NCI-H146 treated with DMSO at 0.1 percent for 48 hours (cell line): Measurements from ENCODE around the gene LGR6.
A peak's percentile ranks its signal among the peaks of the same experiment; 100 is the strongest.

Experiments used
- DNase-seq: peaks from one replicate; lab custom pipeline; 2025; ENCODE audit not compliant: unreplicated experiment; lab: John Stamatoyannopoulos, UW

The LGR6 gene

GRCh38 chr1:202199040-202199889, 5.7 kb downstream of the LGR6 start:
- DNase-seq = no peak

GRCh38 chr1:202200112-202200548, 6.5 kb downstream of the LGR6 start:
- no peak for DNase-seq

GRCh38 chr1:202200669-202201068, 7.1 kb downstream of the LGR6 start:
- no peak for DNase-seq

- DNase-seq = no peak
Observed at GRCh38 chr1:202201266-202201665, 7.7 kb downstream of the LGR6 start.

DNA sequence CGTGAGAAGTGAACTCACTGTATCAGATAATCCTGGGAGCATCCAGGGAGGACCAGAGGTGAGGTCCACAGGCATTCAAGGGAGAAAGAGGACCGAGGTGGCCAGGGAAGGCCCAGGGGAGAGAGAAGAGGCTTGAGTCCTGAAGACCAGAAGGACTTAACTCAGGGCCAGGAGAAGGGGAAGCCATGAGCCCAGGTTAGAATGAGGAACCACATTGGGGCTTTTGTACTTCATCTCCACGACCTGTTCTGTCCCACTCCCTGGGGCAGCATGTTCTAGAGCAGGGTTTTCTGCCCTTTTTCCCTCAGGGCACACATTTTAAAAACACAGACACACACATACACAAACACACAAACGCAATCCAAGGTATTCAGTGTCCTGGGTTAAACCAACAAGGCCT, 8.4 kb downstream of the LGR6 start:
- DNase-seq = no peak

- DNase-seq = no peak
Observed at GRCh38 chr1:202202500-202203168, 9.0 kb downstream of the LGR6 start.

- DNase-seq = no peak
Observed at GRCh38 chr1:202203238-202204039, 9.8 kb downstream of the LGR6 start.

DNA sequence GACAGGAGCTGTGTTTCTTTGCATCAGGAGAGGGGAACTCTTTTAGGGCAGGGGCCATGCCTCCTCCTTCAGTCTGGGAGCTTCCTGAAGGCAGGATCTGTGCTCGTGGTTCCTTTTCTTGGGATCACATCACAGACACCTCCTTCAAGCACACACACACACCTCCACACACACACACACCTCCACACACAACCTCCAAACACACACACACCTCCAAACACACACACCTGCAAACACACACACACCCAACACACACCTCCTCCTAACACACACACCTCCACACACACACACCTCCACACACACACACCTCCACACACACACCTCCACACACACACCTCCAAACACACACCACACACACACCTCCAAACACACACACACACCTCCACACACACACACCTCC, 10.5 kb downstream of the LGR6 start:
- no peak for DNase-seq

GRCh38 chr1:202205523-202206190, 12.1 kb downstream of the LGR6 start:
- DNase-seq = no peak

- no peak for DNase-seq
Observed at GRCh38 chr1:202207292-202207691, 13.7 kb downstream of the LGR6 start.

GRCh38 chr1:202208351-202208857, 14.8 kb downstream of the LGR6 start:
- DNase-seq = no peak

GRCh38 chr1:202210385-202210784, 16.8 kb downstream of the LGR6 start:
- DNase-seq = no peak

DNA sequence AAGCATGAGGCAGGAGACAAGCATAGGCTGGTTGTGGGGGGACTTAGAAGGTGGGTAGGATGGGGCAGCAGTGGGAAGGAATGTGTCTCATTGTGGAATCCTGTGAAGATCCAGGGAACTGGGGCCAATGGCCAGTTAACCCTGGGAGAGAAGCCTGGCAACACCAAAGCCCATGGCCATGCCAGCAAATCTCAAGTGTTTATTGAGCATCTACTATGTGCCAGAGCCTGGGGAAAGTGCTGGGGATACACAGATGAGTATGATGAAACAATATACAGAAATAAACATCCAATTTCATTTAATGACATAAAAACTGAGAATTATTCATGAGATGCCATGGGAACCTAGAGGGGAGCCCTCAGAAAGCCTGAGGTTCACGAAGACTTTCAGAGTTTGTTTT, 17.4 kb downstream of the LGR6 start:
- DNase-seq = no peak

- DNase-seq = no peak
Observed at GRCh38 chr1:202212787-202213186, 19.2 kb downstream of the LGR6 start.

GRCh38 chr1:202213361-202214088, 19.9 kb downstream of the LGR6 start:
- peak; percentile 20 for DNase-seq

DNA sequence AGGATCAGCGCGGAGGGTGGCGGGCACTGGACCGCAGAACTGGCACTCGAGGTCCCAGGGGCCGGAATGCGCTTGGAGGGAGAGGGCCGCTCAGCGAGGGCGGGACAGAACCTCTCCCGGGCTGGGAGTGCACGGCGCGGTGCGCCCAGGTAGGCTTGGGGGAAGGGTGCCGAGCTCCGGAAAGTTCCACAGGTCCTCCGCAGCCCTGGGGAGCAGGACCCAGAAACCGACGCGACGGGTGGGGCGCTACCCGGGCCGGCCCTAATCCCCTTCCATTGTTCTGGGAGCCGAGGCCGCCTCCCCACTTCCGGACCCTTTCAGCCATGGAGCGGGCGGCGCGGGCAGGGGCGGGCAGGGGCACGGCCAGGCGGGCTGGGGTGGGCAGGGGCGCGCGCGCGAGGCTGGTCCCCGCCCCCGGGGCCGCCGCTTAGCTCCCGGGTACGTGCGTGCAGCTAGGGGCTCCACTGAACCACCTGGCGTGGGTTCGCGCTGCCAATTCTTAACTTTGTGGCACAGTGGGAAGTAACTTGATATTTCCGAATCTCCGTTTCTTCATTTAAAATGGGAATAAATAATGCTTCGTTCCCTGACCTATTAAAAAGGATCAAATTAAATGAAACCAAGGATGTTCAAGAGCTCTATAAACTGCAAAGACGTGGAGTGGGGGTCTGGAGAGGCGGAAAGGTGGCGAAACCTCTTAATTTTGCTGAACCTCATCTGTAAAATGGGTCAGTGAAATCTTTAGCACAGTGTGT, 20.7 kb downstream of the LGR6 start:
- DNase-seq = peak; percentile 23

- no peak for DNase-seq
Observed at GRCh38 chr1:202215472-202216130, 22.0 kb downstream of the LGR6 start.

DNA sequence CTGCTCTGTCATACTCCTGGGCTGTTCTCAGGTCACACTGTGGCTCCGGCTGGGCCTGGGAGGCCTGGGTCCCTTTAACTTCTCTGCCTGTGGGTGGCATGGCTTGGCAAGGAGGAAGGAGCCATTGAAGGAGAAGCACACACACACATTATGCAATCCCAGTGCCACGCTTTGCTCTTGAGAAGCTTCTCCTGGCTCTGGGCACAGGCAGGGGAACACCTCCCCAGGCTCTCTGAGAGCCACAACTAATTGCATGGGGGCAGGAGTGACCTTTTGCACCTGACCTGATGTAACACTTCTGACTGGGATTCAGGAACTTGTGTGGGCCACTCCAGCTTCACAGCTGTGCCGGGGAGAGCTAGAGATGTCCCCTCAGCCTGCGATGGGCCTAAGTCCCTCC, 23.1 kb downstream of the LGR6 start:
- DNase-seq = no peak

DNA sequence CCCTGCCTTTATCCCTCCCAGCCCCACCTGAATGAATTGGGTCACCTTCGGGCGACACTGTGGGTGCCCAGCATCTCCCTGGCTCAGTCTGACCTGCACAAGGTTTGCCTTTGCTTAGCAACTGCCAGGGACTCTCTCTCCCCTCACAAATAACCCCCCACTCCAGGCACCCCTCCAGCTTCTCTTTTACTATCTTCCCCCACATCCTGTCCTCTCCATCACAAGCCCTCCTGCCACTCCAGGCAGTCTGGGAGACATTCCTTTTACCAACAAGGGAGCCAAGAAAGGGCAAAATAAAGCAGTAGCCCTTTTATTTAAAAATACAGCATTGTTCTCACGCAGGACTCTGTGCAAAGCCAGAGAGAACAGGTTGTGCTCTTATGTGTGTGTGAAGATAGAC, 23.9 kb downstream of the LGR6 start:
- DNase-seq = no peak
